Mesothelial cell of epicardium (in vitro differentiated cells): ENCODE measurements around the gene DST. TPM values are rescaled to one million over a fixed set of nuclear protein-coding genes. Genes with fewer than 3 reads are reported as not detected.

Experiments used
- DNase-seq, 2 experiments: peaks; one replicate each; pipeline ENCODE4 v3.0.0; 2021; ENCODE audit warnings: low spot score in 2 of 2; ENCODE audit not compliant: unreplicated experiment in 2 of 2
- H3K27ac Mint-ChIP-seq: 2 replicates; pipeline ENCODE4 v1.8.0; 2021; ENCODE audit warnings: mixed read lengths
- H3K27me3 Mint-ChIP-seq: 2 replicates; pipeline ENCODE4 v1.8.0; 2021; ENCODE audit warnings: low read depth, mixed read lengths
- H3K36me3 Mint-ChIP-seq: 2 replicates; pipeline ENCODE4 v1.8.0; 2021; ENCODE audit warnings: mixed read lengths
- H3K4me1 Mint-ChIP-seq: 2 replicates; pipeline ENCODE4 v1.8.0; 2021; ENCODE audit warnings: mixed read lengths
- H3K4me3 Mint-ChIP-seq: 2 replicates; pipeline ENCODE4 v1.8.0; 2021; ENCODE audit warnings: mild to moderate bottlenecking, moderate library complexity, mixed read lengths
- H3K9me3 Mint-ChIP-seq: 2 replicates; pipeline ENCODE4 v1.8.0; 2021; ENCODE audit warnings: mixed read lengths
- total RNA-seq: library from RNA; stranded (reverse); gene quantifications from 3 replicates; pipeline ENCODE4 v1.2.1, GENCODE V29; 2021
- TF ChIP-seq, protein P1 (sequence below): fragments of 200-600 bp; sonication (generic); IDR thresholded peaks from one replicate; pipeline ENCODE4 v1.5.0; 2021; ENCODE audit warnings: antibody characterized with exemption; ENCODE audit not compliant: unreplicated experiment

The DST gene
- total RNA-seq, 1 donor from 2014 or later = 306 TPM

DNA sequence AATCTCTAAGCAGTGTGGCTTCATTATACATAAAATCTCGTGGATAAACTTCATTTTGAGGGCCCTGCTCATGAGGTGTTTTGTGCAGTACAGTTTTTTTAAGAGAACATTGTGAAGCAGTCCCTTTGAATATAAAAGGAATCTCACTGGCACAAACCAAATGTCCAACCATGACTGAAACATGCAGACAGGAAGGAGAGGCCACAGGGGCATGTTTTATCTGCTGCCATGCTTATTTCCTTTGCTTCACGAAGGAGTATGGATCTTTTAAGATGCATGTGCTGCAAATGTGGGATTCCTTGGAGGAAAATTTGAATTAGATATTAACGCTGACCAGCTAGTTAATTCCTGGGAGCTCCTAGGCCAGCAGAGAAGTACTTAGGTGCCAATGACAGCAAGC lies 192.3 kb downstream of the DST start:
- no peak for DNase-seq
- no peaks in the 10 kb centered on the region for H3K9me3 Mint-ChIP-seq
- no peak overlapping the region for H3K27ac Mint-ChIP-seq
- no peak overlapping the region for H3K4me3 Mint-ChIP-seq
- peaks cover 18% of the 10 kb centered on the region for H3K4me1 Mint-ChIP-seq
- H3K27me3 Mint-ChIP-seq = no peaks in the 10 kb centered on the region
- TF ChIP-seq, protein P1, sequence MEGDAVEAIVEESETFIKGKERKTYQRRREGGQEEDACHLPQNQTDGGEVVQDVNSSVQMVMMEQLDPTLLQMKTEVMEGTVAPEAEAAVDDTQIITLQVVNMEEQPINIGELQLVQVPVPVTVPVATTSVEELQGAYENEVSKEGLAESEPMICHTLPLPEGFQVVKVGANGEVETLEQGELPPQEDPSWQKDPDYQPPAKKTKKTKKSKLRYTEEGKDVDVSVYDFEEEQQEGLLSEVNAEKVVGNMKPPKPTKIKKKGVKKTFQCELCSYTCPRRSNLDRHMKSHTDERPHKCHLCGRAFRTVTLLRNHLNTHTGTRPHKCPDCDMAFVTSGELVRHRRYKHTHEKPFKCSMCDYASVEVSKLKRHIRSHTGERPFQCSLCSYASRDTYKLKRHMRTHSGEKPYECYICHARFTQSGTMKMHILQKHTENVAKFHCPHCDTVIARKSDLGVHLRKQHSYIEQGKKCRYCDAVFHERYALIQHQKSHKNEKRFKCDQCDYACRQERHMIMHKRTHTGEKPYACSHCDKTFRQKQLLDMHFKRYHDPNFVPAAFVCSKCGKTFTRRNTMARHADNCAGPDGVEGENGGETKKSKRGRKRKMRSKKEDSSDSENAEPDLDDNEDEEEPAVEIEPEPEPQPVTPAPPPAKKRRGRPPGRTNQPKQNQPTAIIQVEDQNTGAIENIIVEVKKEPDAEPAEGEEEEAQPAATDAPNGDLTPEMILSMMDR = no peak
- peaks cover 21% of the 10 kb centered on the region for H3K36me3 Mint-ChIP-seq

DNA sequence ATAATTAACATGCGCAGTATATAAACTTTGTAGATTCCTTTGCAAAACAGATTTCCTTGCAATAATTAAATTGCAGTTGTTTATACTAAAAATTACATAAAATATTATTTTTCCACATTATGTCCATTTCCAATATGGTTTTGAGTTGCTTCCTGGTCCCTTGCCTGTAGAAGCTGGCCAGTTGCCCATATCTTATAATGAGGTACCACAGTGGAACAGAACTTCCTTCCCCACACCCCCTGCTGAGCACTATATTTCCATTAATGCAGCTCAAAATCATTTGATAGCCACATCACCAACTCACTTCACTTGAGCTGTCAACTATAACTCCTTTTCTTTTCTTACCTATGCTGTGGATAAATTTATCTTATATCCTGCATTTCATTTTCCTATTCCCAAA lies 194.6 kb downstream of the DST start:
- H3K9me3 Mint-ChIP-seq = peaks cover 11% of the 10 kb centered on the region

DNA sequence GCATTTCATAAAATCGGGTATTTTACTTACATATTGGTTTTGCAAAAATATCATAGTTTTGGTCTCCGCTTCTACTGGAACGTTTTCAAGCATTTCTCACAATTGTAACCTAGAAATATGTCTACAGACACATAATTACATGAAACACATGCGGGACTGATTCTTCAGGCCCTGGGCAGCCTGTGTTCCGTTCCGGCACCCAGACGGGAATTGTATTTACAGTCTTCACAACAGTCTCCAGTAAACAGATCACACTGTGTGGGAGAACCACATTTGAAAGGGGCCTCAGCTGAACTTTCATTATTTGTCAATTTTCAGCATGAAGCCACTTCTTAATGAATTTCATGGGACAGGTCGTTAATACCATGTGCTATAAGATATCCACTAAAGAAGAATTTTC lies 196.9 kb downstream of the DST start:
- Mint-ChIP-seq H3K4me3 (no peak overlapping the region), H3K27me3 (no peaks in the 10 kb centered on the region), H3K4me1 (peaks cover 10% of the 10 kb centered on the region), H3K36me3 (no peaks in the 10 kb centered on the region), H3K27ac (no peak overlapping the region), H3K9me3 (peaks cover 12% of the 10 kb centered on the region)
- TF ChIP-seq, protein P1 = no peak
- DNase-seq = no peak

More for the DNA sequence above, 194.6 kb downstream of the DST start:
- Mint-ChIP-seq H3K36me3 (peaks cover 6% of the 10 kb centered on the region), H3K4me3 (no peak overlapping the region), H3K27ac (no peak overlapping the region), H3K27me3 (no peaks in the 10 kb centered on the region), H3K4me1 (peaks cover 18% of the 10 kb centered on the region)
- DNase-seq = no peak
- TF ChIP-seq, protein P1 = no peak

DNA sequence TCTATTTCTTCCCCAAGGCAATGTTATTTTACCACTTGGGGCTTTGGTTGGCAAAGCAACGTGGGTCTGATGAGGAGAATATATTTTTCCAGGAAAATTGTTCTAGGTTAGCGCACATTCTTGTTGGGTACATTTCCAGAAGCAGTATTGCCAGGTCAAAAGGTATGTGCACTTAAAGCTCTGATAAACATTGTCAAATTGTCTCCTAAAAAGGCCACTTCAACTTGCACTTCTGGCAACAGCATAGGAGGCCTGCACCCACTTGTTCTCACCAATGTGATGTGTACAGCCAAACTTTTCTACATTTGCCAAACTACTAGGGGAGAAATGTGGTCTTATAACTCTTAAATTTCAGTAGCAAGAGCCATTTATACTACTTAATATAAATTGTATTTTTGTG lies 197.8 kb downstream of the DST start:
- H3K27me3 Mint-ChIP-seq = no peaks in the 10 kb centered on the region
- no peak overlapping the region for H3K4me3 Mint-ChIP-seq
- no peaks in the 10 kb centered on the region for H3K36me3 Mint-ChIP-seq
- peaks cover 3% of the 10 kb centered on the region for H3K4me1 Mint-ChIP-seq
- TF ChIP-seq, protein P1 = no peak
- no peak for DNase-seq
- H3K9me3 Mint-ChIP-seq = peaks cover 20% of the 10 kb centered on the region
- H3K27ac Mint-ChIP-seq = no peak overlapping the region

DNA sequence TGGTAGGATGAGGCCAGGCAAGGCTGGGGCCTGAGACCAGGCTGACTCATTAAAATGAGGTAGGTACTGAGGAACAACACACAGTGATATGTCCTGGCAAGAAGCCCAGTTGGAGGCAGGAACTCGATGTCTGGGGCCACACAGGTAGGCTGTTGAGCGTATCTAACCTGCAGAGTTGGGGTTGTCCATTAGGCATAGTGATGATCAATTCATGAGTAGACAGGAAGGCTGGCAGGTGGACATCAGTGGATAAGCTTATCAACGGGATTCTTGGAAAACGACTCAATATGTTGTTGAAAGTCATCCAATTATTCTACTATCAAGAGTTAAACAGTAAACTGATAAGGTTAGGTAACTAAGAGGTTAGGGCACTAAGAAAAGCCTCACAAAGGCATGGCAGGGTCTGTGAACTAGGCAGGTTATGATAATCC lies 202.1 kb downstream of the DST start:
- TF ChIP-seq, protein P1 = no peak
- no peaks in the 10 kb centered on the region for H3K27me3 Mint-ChIP-seq
- H3K36me3 Mint-ChIP-seq = peaks cover 3% of the 10 kb centered on the region
- H3K4me3 Mint-ChIP-seq = no peak overlapping the region
- no peaks in the 10 kb centered on the region for H3K4me1 Mint-ChIP-seq
- peaks cover 42% of the 10 kb centered on the region for H3K9me3 Mint-ChIP-seq
- no peak overlapping the region for H3K27ac Mint-ChIP-seq
- DNase-seq = no peak
